ENCODE results near the gene EHF. TPM values are rescaled to one million over a fixed set of nuclear protein-coding genes. Genes with fewer than 3 reads are reported as not detected.

The EHF gene
- polyA plus RNA-seq, 1 donor from 2014 or later: 0.17 TPM

- Histone ChIP-seq H2AFZ (ENCODE audit: low read depth, low read length) (no peak overlapping the region), H3K27ac (ENCODE audit: low read length) (no peak overlapping the region), H3K9me3 (ENCODE audit: low read length) (no peaks in the 10 kb centered on the region), H3K4me3 (ENCODE audit: low read length) (no peak overlapping the region), H3K9ac (ENCODE audit: low read length) (no peak overlapping the region), H3K9me2 (ENCODE audit: insufficient read depth, low read length) (no peaks in the 10 kb centered on the region), H3K36me3 (ENCODE audit: insufficient read depth, low read length) (no peaks in the 10 kb centered on the region), H3F3A (ENCODE audit: insufficient read depth, low read length, poor library complexity, severe bottlenecking) (no peaks in the 10 kb centered on the region), H4K20me1 (ENCODE audit: insufficient read depth) (no peaks in the 10 kb centered on the region), H3K79me2 (replicated peaks; ENCODE audit: insufficient read depth, low read length) (no peaks in the 10 kb centered on the region), H3K4me2 (ENCODE audit: low read length) (no peak overlapping the region), H3K27me3 (ENCODE audit: insufficient read depth, low read depth, low read length) (no peaks in the 10 kb centered on the region)
- TF ChIP-seq REST (IDR thresholded peaks at IDR 0.05; ENCODE audit: borderline replicate concordance) (no peak), EP300 (conservative IDR thresholded peaks at IDR 0.05; ENCODE audit: poor library complexity, severe bottlenecking) (no peak), POLR2AphosphoS5 (IDR thresholded peaks at IDR 0.05) (no peak), EZH2 (IDR thresholded peaks at IDR 0.05; ENCODE audit: borderline replicate concordance, insufficient read depth, low read length, poor library complexity, severe bottlenecking) (no peak), SMC3 (conservative IDR thresholded peaks at IDR 0.05; ENCODE audit: poor library complexity) (no peak), RAD21 (conservative IDR thresholded peaks at IDR 0.05) (no peak), CTCF (IDR thresholded peaks at IDR 0.05; ENCODE audit: poor library complexity, severe bottlenecking) (no peak), MXI1 (conservative IDR thresholded peaks at IDR 0.05; ENCODE audit: poor library complexity, severe bottlenecking) (no peak), TAF1 (IDR thresholded peaks at IDR 0.05; ENCODE audit: low read depth) (no peak)
These were observed 50.2 kb downstream of the EHF start for GRCh38 chr11:34671117-34671516.

- H3F3A ChIP-seq (ENCODE audit: insufficient read depth, low read length, poor library complexity, severe bottlenecking): no peaks in the 10 kb centered on the region
- no peaks in the 10 kb centered on the region for H4K20me1 ChIP-seq (ENCODE audit: insufficient read depth)
- H3K9me2 ChIP-seq (ENCODE audit: insufficient read depth, low read length): no peaks in the 10 kb centered on the region
- no peaks in the 10 kb centered on the region for H3K79me2 ChIP-seq (replicated peaks; ENCODE audit: insufficient read depth, low read length)
- H3K9ac ChIP-seq (ENCODE audit: low read length): no peak overlapping the region
- no peak overlapping the region for H3K27ac ChIP-seq (ENCODE audit: low read length)
- H3K27me3 ChIP-seq (ENCODE audit: insufficient read depth, low read depth, low read length): no peaks in the 10 kb centered on the region
- H3K4me3 ChIP-seq (ENCODE audit: low read length): no peak overlapping the region
- TF ChIP-seq SMC3 (conservative IDR thresholded peaks at IDR 0.05; ENCODE audit: poor library complexity) (no peak), EP300 (conservative IDR thresholded peaks at IDR 0.05; ENCODE audit: poor library complexity, severe bottlenecking) (no peak), REST (IDR thresholded peaks at IDR 0.05; ENCODE audit: borderline replicate concordance) (no peak), MXI1 (conservative IDR thresholded peaks at IDR 0.05; ENCODE audit: poor library complexity, severe bottlenecking) (no peak), CTCF (IDR thresholded peaks at IDR 0.05; ENCODE audit: poor library complexity, severe bottlenecking) (no peak), POLR2AphosphoS5 (IDR thresholded peaks at IDR 0.05) (no peak), EZH2 (IDR thresholded peaks at IDR 0.05; ENCODE audit: borderline replicate concordance, insufficient read depth, low read length, poor library complexity, severe bottlenecking) (no peak)
- H2AFZ ChIP-seq (ENCODE audit: low read depth, low read length): no peak overlapping the region
- H3K4me2 ChIP-seq (ENCODE audit: low read length): no peak overlapping the region
- no peaks in the 10 kb centered on the region for H3K36me3 ChIP-seq (ENCODE audit: insufficient read depth, low read length)
- H3K9me3 ChIP-seq (ENCODE audit: low read length): no peaks in the 10 kb centered on the region
These were observed 51.1 kb downstream of the EHF start for GRCh38 chr11:34671946-34672345.
